GM19452 (cell line): Measurements from ENCODE around the gene BIRC5.
"Not testable (repeated sequence)": the region's sequence is repeated elsewhere in the genome, so short reads cannot be mapped to it uniquely, and the experiment has no call there.

Experiments used
- ATAC-seq: cut with Tn5 transposase; IDR thresholded peaks from one replicate; pipeline ENCODE4 v1.9.1; 2021; ENCODE audit not compliant: unreplicated experiment

Gene BIRC5

DNA sequence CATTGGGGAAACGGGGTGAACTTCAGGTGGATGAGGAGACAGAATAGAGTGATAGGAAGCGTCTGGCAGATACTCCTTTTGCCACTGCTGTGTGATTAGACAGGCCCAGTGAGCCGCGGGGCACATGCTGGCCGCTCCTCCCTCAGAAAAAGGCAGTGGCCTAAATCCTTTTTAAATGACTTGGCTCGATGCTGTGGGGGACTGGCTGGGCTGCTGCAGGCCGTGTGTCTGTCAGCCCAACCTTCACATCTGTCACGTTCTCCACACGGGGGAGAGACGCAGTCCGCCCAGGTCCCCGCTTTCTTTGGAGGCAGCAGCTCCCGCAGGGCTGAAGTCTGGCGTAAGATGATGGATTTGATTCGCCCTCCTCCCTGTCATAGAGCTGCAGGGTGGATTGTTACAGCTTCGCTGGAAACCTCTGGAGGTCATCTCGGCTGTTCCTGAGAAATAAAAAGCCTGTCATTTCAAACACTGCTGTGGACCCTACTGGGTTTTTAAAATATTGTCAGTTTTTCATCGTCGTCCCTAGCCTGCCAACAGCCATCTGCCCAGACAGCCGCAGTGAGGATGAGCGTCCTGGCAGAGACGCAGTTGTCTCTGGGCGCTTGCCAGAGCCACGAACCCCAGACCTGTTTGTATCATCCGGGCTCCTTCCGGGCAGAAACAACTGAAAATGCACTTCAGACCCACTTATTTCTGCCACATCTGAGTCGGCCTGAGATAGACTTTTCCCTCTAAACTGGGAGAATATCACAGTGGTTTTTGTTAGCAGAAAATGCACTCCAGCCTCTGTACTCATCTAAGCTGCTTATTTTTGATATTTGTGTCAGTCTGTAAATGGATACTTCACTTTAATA is 10.4 kb downstream of the BIRC5 start:
- ATAC-seq = no peak

DNA sequence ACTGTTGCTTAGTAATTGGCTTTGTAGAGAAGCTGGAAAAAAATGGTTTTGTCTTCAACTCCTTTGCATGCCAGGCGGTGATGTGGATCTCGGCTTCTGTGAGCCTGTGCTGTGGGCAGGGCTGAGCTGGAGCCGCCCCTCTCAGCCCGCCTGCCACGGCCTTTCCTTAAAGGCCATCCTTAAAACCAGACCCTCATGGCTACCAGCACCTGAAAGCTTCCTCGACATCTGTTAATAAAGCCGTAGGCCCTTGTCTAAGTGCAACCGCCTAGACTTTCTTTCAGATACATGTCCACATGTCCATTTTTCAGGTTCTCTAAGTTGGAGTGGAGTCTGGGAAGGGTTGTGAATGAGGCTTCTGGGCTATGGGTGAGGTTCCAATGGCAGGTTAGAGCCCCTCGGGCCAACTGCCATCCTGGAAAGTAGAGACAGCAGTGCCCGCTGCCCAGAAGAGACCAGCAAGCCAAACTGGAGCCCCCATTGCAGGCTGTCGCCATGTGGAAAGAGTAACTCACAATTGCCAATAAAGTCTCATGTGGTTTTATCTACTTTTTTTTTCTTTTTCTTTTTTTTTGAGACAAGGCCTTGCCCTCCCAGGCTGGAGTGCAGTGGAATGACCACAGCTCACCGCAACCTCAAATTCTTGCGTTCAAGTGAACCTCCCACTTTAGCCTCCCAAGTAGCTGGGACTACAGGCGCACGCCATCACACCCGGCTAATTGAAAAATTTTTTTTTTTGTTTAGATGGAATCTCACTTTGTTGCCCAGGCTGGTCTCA is 11.2 kb downstream of the BIRC5 start:
- ATAC-seq = no peak

DNA sequence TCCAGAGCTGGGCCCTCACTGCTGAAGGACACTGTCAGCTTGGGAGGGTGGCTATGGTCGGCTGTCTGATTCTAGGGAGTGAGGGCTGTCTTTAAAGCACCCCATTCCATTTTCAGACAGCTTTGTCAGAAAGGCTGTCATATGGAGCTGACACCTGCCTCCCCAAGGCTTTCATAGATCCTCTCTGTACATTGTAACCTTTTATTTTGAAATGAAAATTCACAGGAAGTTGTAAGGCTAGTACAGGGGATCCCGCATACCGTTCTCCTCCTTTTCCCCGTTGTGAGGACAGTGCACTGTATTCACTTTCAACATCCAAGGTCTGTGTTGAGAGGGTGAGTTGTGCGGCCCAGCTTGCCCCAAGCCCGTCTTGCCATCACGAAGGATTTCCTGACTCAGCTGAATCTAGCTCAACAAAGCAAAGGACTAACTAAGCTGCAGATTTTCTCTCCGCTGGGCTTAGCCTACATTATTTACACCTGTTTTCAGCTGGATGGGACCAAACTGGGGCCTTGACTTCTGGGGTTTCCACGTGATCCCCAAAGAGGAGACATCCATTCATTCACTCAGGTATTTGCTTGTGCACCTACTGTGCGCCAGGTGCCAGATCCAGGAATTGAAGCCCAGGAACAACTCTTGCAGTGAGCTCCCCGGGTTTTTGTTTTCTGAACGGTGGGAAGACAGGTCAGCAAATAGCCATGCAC is 12.2 kb downstream of the BIRC5 start:
- no peak for ATAC-seq

DNA sequence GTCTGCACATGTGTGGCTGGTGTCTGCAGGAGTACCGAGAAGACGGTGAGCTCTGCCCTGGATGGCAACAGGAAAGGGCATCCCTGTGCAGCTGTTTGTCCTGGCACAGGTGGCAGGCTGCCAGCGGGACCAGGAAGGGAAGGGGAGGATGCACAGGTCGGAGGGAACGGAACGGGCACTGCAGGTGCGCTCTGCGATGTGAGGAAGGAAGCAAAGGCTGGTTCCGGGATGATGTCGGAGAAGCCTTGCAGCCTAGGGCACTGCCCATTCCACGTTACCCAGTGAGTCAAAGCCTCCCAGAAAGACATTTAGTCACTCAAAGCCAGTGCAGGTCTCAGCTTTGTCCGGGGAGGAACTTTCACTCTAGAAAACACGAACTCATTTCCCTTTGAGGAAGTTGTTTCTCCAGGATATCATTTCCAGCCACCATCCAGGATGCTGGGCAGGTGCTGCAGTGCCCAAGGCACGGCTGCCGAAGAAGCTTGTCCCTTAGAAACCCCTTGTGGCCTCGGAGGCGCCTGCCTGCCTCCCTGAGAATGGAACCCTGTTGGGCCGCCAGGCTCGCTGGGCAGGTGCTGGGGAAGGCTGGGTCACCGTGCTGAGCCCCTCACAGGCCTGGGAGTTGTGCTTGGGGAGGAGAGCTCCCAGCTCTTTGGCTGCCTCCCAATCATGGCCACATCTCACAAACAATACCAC is 12.9 kb downstream of the BIRC5 start:
- no peak for ATAC-seq

DNA sequence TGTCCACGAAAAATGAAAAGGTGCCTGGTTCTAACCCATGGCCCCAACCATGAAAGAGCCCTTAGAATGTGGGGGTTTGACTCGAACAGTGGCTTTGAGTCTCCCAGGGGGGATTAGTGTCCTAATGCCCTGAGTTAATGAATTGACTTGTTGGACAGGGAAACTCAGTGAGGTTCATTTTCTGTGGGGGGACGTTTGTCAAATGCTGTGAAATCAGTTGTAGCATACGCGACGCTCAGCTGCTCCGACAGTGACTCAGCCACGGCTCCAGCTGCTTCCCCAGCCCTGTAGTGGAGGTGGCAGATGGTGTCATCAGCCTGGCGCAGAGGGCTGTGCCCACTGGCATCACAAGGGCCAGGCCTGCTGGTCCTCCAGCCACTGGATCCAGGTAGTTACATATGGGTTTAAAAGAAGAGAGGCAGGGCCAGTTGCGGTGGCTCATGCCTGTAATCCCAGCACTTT is 13.4 kb downstream of the BIRC5 start:
- ATAC-seq = no peak

DNA sequence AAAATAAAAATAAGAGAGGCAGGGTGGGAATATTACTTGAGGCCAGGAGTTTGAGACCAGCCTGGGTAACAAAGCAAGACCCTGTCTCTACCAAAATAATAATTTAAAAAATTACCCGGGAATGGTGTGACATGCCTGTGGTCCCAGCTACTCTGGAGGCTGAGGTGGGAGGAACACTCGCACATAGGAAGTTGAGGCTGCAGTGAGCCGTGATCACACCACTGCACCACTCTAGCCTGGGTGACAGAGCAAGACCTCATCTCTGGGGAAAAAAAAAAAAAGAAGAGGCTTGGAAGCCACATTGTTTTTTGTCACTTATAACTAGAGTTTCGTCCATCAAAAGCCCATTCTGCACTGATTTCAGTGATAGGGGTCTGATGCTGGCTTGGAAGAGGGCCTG is 14.1 kb downstream of the BIRC5 start:
- ATAC-seq = no peak

DNA sequence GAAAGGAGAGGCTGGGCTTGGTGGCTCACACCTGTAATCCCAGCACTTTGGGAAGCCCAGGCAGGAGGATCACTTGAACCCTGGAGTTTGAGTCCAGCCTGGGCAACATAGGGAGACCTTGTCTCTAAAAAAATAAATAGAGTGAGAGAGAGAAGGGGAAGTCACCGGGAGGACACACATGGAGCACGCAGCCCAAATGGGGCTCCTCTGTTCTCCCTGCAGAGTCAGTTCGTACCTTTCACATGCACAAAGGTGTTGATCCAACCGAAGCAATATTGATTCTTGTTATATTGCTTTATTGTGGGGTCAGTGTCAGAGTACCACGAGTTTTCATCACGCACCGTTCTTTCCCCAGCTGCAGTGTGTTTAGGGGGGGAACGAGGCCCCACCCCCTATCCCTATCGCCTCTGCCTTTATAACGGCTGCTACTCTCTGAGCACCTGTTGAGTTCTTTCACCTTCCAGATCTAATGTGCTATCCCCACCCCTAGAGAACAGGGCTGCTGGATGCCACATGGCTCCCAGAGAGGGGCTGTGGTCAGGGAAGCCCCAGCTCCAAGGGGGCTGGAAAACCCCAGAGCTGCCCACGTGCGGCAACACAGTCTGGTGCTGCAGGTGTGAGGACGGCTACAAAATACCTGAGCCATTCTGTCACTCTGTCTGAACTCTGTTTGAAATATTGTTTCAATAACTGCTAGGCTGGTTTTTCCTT is 16.4 kb downstream of the BIRC5 start:
- no peak for ATAC-seq

DNA sequence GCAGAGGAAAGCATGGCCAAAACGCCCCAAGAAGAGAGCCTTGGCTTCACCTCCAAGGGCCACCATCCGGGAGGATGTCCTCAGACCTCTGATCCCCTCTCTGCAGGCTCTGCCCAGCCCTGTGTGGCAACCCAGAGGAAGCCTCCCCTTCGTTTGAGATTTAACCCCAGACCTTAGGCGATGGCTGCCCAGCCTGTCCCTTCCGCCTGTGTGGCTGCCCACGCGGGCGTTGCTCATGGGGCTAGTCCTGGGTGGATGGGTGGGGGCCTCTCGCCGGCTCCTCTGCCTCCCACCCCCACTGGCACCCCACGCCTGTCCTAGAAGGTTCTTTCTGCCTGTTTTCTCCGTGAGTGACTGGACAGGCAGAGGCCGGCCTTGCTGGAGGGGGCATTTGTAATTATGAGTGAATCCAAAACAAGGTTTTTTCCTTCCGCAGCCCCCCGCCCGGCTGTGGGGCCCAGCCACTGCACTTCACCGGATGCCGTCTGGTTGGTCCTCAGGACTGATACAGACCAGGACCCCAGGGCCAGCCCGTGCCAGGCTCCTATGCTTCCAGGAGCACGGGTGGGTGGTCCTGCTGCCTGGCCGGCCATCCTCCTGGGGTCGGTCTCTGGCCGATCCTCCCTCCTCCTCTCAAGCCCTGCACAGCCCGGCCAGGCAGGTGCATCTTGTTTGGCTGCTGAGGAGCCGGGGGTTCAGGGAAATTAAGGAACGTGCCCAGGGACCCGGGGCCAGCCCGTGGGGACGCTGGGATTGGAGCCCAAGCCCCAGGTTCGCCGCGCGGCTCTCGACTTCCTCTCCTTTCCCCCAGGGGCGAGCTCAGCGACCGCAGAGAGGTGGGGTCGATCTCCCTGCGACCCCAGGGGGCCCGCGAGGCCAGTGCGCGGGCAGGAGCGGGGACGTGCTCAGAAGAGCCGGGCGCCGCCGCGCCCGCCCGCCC is 17.2 kb downstream of the BIRC5 start, which contains the start of gene TMEM235:
TMEM235 (plus strand) TSS at position 636 of the 940 bp plus-strand sequence. CDS start 393 bp downstream, outside the sequence.
- no peak for ATAC-seq

DNA sequence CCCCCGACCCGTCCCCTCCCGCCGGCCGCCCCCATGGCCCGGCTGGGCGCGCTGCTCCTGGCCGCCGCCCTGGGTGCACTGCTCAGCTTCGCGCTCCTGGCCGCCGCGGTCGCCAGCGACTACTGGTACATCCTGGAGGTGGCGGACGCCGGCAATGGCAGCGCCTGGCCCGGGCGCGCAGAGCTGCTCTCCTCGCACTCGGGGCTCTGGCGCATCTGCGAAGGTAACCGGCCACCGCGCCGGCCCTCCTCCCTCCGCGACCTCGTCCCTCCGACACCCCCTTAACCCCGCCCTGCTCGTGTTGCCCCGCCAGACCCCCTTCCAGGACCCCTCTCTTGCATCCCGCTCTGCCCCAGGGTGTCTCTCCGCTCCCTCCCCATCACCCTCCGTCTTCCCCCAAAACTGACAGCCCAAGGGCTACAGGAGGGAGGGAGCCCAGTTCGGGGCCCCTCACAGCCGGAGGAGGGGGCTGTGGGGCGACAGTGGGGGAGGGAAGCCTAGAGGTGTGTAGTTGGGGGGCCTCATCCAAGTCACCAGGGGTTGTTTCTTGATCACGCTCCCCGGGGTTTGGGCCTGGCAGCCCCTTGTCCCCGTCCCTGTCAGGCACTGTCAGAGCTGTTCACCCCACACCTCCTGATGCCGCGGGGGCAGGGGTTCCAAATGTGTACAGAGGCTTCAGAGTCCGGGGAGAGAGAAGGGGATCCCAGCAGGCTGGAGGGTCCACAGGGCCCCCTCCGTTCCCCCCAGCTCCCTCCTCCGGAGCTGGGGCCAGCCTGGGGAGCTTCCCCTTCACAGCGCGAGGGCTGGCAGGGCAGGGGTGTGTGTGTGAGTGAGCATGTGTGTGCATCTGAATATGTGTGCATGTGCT is 18.2 kb downstream of the BIRC5 start:
- no peak for ATAC-seq

DNA sequence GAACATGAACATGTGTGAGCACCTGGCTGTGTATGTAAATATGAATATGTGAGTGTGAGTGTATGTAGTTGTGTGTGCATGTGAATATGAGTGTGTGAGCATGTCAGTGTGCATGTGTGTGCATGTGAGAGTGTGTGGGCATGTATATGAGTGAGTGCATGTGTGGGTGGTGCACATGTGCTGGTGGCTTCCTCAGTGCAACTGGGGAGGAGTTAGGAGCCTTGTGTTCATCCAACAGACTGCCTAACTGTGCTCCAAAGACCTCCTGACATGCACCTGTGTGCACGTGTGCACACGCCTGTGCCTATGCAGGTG is 18.8 kb downstream of the BIRC5 start:
- ATAC-seq = no peak

DNA sequence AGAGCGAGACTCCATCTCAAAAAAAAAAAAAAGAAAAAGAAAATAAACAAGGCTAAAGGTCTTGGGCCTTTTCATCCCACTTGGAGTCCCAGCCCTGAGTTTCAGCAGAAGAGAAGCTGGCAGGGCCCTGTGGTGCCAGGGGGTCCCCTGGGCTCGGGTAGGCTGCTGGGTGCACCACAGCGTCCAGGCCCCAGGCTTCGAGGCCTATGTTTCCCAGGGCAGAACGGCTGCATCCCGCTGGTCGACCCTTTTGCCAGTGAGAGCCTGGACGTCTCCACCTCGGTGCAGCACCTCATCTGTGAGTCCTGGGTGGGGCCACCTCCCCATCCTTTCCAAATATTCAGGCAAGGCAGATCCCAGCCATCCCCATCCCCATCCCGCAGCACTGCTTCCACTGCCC is 19.6 kb downstream of the BIRC5 start:
- no peak for ATAC-seq

DNA sequence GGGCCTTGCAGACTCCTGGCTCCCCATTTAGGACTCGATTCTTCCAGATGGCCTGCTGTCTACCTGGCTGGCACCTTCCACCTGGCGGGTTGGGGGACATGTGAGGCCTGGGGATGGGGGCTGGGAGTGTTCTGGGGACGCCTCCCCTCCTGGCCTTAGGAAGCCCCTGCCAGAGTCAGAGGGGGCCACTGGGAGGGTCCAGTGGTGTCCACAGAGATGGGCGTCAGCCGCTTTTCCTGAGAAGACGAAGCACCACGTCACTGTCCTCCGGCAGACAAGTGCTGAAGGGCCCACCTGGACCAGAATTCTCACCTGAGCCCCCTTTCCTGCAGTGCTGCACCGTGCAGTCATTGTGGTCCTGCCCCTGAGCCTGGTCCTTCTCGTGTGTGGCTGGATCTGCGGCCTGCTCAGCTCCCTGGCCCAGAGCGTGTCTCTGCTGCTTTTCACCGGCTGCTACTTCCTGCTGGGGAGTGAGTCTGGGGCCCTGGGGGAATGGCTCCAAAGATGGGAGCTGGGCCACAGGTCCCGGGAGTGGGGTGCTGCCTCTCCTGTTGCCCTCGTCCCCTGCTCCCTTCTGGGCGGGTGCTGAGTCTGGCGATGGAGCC is 20.3 kb downstream of the BIRC5 start:
- no peak for ATAC-seq

DNA sequence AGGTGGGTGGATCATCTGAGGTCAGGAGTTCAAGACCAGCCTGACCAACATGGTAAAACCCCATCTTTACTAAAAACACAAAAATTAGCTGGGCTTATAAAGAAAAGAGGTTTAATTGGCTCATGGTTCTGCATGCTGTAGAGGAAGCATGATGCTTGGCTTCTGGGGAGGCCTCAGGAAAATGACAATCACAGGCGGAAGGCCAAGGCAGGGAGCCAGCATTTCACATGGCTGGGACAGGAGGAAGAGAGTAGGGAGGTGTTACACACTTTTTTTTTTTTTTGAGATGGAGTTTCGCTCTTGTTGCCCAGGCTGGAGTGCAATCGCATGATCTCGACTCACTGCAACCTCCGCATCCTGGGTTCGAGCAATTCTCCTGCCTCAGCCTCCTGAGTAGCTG is 21.0 kb downstream of the BIRC5 start:
- not testable (repeated sequence) for ATAC-seq

DNA sequence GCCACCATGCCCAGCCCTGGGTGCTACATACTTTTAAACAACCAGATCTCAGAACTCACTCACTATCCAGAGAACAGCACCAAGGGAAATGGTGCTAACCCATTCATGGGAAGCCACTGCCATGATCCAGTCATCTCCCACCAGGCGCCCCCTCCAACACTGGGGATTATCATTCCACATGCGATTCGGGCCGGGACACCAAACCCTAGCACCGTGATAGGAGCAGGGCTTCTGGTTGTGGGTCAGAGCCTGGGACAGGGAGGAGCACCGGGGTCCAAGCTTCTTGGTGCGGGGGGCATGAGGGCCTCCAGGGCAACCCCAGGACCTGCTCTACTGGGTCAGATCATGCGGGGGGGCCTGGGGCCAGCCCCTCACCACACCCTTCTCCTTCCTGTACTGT is 21.8 kb downstream of the BIRC5 start:
- ATAC-seq = no peak

DNA sequence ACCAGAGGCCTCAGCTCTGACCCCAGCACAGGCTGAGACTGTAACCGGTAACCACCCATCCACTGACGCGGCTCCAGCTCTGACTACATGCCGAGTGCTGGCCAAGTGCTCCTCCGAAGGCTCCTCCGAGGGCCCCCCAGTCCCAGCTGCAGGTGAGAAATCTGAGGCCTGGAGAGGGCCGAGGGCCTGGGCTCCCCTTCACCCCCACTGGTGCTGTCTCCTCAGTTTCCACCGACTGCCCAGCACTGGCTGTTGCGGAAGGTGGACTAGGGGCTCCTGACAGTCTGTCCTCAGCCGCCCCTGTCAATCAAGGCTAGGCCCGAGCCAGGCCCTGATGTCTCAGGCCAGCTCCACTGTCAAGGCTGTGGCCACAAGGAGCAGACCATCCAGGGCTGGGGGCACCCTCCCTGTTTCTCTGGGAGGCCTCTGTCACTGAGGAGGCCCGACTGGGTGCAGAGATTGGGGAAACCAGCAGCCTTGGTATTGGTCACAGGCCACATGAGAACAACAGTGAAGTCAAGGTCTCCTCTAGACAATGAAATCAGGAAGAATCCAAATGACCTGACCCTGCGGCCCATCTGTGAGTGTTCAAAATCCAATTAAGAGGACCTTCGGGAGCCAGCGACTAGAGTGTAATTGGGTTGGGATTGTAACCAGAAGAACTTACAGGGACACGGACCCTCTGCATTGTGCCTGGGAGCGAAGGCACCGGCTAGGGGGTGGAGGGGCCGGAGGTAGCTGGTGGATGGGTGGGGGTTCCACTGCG is 22.5 kb downstream of the BIRC5 start:
- no peak for ATAC-seq

DNA sequence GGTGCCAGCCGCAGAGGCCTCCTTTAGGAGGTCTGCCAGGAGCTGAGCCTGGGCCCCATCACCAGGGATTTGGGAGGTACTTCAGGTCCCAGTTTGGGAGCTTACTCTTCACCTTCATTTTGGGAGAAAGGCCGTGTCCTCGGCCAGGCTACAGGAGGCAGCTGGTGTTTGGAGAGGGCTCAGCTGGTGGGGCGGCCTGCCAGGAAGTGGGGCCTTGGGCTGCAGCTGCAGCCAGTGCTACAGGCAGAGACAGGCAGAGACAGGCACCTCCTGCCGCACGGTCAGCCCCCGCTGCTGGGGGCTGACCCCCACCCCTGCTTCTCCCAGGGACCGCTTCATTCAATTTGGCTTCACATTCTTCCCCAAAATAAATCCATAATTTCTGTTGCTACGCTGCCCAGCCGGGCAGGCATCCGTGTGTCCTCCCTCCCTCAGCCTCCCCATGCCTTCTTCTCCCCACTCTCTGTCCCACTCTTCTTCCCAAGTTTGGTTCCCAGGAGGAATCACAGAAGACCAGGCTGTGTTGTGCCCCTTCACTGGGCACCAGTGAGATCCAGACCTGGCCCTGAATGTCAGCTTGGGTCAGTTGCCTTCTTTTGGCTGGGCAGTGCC is 23.5 kb downstream of the BIRC5 start:
- ATAC-seq = no peak
